ENCODE results near the gene MGLL.

GRCh38 chr3:127804141-127804540 lies 18.2 kb downstream of the MGLL start:
- TF ChIP-seq CTCF (IDR thresholded peaks at IDR 0.05) (no peak), EZH2 (IDR thresholded peaks at IDR 0.05; ENCODE audit: borderline replicate concordance, insufficient read depth, low read depth, low read length, poor library complexity, severe bottlenecking) (no peak)
